ENCODE results near the gene CETN1.

CETN1 gene

GRCh38 chr18:580154-580553, at the start of gene CETN1:
TSS of gene CETN1 (plus strand) at chr18:580380. CDS start at chr18:580409, 29 bp downstream.
- DNase-seq (ENCODE audit: low spot score): no peak

- DNase-seq (ENCODE audit: low spot score): no peak
Observed at GRCh38 chr18:532018-532417, 48.2 kb upstream of the CETN1 start.

- DNase-seq (ENCODE audit: low spot score): no peak
Observed at GRCh38 chr18:532632-533031, 47.5 kb upstream of the CETN1 start.

GRCh38 chr18:533995-534601, 46.1 kb upstream of the CETN1 start:
- no peak for DNase-seq (ENCODE audit: low spot score)

GRCh38 chr18:543447-544078, 36.6 kb upstream of the CETN1 start:
- no peak for DNase-seq (ENCODE audit: low spot score)

- no peak for DNase-seq (ENCODE audit: low spot score)
Observed at GRCh38 chr18:549967-550366, 30.2 kb upstream of the CETN1 start.

- no peak for DNase-seq (ENCODE audit: low spot score)
Observed at GRCh38 chr18:551404-552061, 28.6 kb upstream of the CETN1 start.

GRCh38 chr18:555705-556457, 24.3 kb upstream of the CETN1 start:
- no peak for DNase-seq (ENCODE audit: low spot score)

GRCh38 chr18:564708-565561, 15.2 kb upstream of the CETN1 start:
- no peak for DNase-seq (ENCODE audit: low spot score)

- no peak for DNase-seq (ENCODE audit: low spot score)
Observed at GRCh38 chr18:565562-566061, 14.6 kb upstream of the CETN1 start.

GRCh38 chr18:567122-567521, 13.1 kb upstream of the CETN1 start:
- no peak for DNase-seq (ENCODE audit: low spot score)

- no peak for DNase-seq (ENCODE audit: low spot score)
Observed at GRCh38 chr18:568731-569130, 11.4 kb upstream of the CETN1 start.

- DNase-seq (ENCODE audit: low spot score): no peak
Observed at GRCh38 chr18:570256-570655, 9.9 kb upstream of the CETN1 start.

- DNase-seq (ENCODE audit: low spot score): no peak
Observed at GRCh38 chr18:570697-571096, 9.5 kb upstream of the CETN1 start.

GRCh38 chr18:572091-572830, 7.9 kb upstream of the CETN1 start:
- no peak for DNase-seq (ENCODE audit: low spot score)

- DNase-seq (ENCODE audit: low spot score): no peak
Observed at GRCh38 chr18:572831-573289, 7.3 kb upstream of the CETN1 start.

GRCh38 chr18:573385-573784, 6.8 kb upstream of the CETN1 start:
- DNase-seq (ENCODE audit: low spot score): no peak

GRCh38 chr18:574149-574860, 5.9 kb upstream of the CETN1 start:
- DNase-seq (ENCODE audit: low spot score): no peak

- no peak for DNase-seq (ENCODE audit: low spot score)
Observed at GRCh38 chr18:574865-575645, 5.1 kb upstream of the CETN1 start.

All from hematopoietic multipotent progenitor cell treated with erythropoietin and hydrocortisone succinate and interleukin-3 and kit ligand, for 15 days (in vitro differentiated cells).